GM18867 (cell line): ENCODE measurements around the gene SNRNP70.
"Not testable (repeated sequence)": the region's sequence is repeated elsewhere in the genome, so short reads cannot be mapped to it uniquely, and the experiment has no call there.

Experiments used
- ATAC-seq: cut with Tn5 transposase; IDR thresholded peaks from one replicate; pipeline ENCODE4 v1.9.1; 2021; ENCODE audit warnings: mild to moderate bottlenecking, moderate library complexity; ENCODE audit not compliant: unreplicated experiment

SNRNP70 gene

GRCh38 chr19:49064768-49065611, 20.3 kb upstream of the SNRNP70 start, which contains the start of gene NTF4:
NTF4 (minus strand) TSS chr19:49064818; CDS start chr19:49061997, 2,821 bp downstream.
- no peak for ATAC-seq

- no peak for ATAC-seq
These were observed 19.2 kb upstream of the SNRNP70 start for GRCh38 chr19:49065905-49066512.

GRCh38 chr19:49067554-49067953, 17.7 kb upstream of the SNRNP70 start:
- no peak for ATAC-seq

- ATAC-seq, result no peak
These were observed 16.2 kb upstream of the SNRNP70 start for GRCh38 chr19:49069026-49069425.

GRCh38 chr19:49070416-49070815, 14.8 kb upstream of the SNRNP70 start:
- ATAC-seq, result no peak

- no peak for ATAC-seq
These were observed 13.2 kb upstream of the SNRNP70 start for GRCh38 chr19:49071860-49072547.

- ATAC-seq, result no peak
These were observed 11.5 kb upstream of the SNRNP70 start for GRCh38 chr19:49073514-49074378.

GRCh38 chr19:49074869-49075268, 10.4 kb upstream of the SNRNP70 start:
- not testable (repeated sequence) for ATAC-seq

- no peak for ATAC-seq
These were observed 4.9 kb upstream of the SNRNP70 start for GRCh38 chr19:49080392-49080791.

- no peak for ATAC-seq
These were observed 4.0 kb upstream of the SNRNP70 start for GRCh38 chr19:49081273-49081672.

- no peak for ATAC-seq
These were observed 838 bp upstream of the SNRNP70 start for GRCh38 chr19:49084206-49085019.

GRCh38 chr19:49085868-49086232, 599 bp downstream of the SNRNP70 start:
- ATAC-seq, result no peak

- no peak for ATAC-seq
These were observed 1.0 kb downstream of the SNRNP70 start for GRCh38 chr19:49086296-49086695.

GRCh38 chr19:49091391-49092038, 6.3 kb downstream of the SNRNP70 start:
- ATAC-seq, result no peak

- no peak for ATAC-seq
These were observed 7.4 kb downstream of the SNRNP70 start for GRCh38 chr19:49092686-49093085.

- no peak for ATAC-seq
These were observed 9.5 kb downstream of the SNRNP70 start for GRCh38 chr19:49094505-49095482.

GRCh38 chr19:49097453-49098288, 12.4 kb downstream of the SNRNP70 start:
- ATAC-seq, result no peak
